Gastrocnemius medialis (tissue), 4 donors: ENCODE measurements around the gene WEE2. TPM values are rescaled to one million over a fixed set of nuclear protein-coding genes. Genes with fewer than 3 reads are reported as not detected.
"Not testable (repeated sequence)": the region's sequence is repeated elsewhere in the genome, so short reads cannot be mapped to it uniquely, and the experiment has no call there.

Source experiments
- ATAC-seq, 2 donors: fragments of 150-250 bp; one replicate each; pipeline ENCODE4 v1.9.1; 2016
- DNase-seq, 2 donors: peaks; one replicate each; pipeline ENCODE4 v3.0.0-alpha.2; 2019
- H3K27ac ChIP-seq, 4 donors: fragments of 200-600 bp; sonication (generic); 1 replicate in 1 of 4; 2 replicates in 3 of 4; pipeline ENCODE4 v1.5.1; 2016 to 2018; ENCODE audit warnings: mild to moderate bottlenecking in 2 of 4, moderate library complexity in 1 of 4
- H3K27me3 ChIP-seq, 3 donors: fragments of 200-600 bp; sonication (generic) in 2 of 3; 1 replicate in 1 of 3; 2 replicates in 2 of 3; pipeline versions ENCODE4 v1.5.1 to v1.6.0; 2016 to 2019; ENCODE audit warnings: mild to moderate bottlenecking in 1 of 3, moderate library complexity in 1 of 3
- H3K36me3 ChIP-seq, 2 donors: fragments of 200-600 bp; sonication (generic) in 1 of 2; one replicate each; pipeline ENCODE4 v1.5.1; 2017 to 2018
- H3K4me1 ChIP-seq, 2 donors: fragments of 200-600 bp; sonication (generic) in 1 of 2; one replicate each; pipeline ENCODE4 v1.5.1; 2016 to 2017; ENCODE audit warnings: mild to moderate bottlenecking in 2 of 2
- H3K4me3 ChIP-seq, 4 donors: fragments of 200-600 bp; sonication (generic) in 3 of 4; 1 replicate in 1 of 4; 2 replicates in 3 of 4; pipeline ENCODE4 v1.5.1; 2016 to 2019; ENCODE audit warnings: mild to moderate bottlenecking in 2 of 4
- H3K9me3 ChIP-seq, 3 donors: fragments of 200-600 bp; sonication (generic) in 2 of 3; 1 replicate in 1 of 3; 2 replicates in 2 of 3; pipeline ENCODE4 v1.5.1; 2016 to 2019
- POLR2A ChIP-seq, 2 donors: fragments of 450-650 bp; IDR thresholded peaks; one replicate each; pipeline ENCODE4 v1.6.1; 2017; ENCODE audit warnings: antibody characterized with exemption in 2 of 2, mild to moderate bottlenecking in 2 of 2, moderate library complexity in 2 of 2
- in situ Hi-C, 4 donors: fragments of 200-750 bp; cut with MboI; loops; one replicate each; pipeline versions ENCODE4 v1.15.0 to v1.8.0; 2017; ENCODE audit warnings: low sequenced_read_pairs in 4 of 4
- intact Hi-C: fragments of 100-400 bp; cut with DNase I; formaldehyde crosslinking; loops from one replicate; pipeline ENCODE4 v1.15.1; 2023; ENCODE audit warnings: low total_unique reads
- total RNA-seq, 4 donors: library from RNA; depleted of rRNA; stranded (reverse); fragments of >200 nt; gene quantifications; one replicate each; pipeline versions ENCODE4 v1.1.0 to v1.2.3, GENCODE V29; 2016
- TF ChIP-seq, protein P1 (sequence below), 5 experiments: fragments of 450-650 bp in 3 of 5; fragments of 200-600 bp in 2 of 5; sonication (generic) in 2 of 5; IDR thresholded peaks in 4 of 5; conservative IDR thresholded peaks in 1 of 5; 1 replicate in 4 of 5; 2 replicates in 1 of 5; pipeline ENCODE4 v1.5.1; 2016 to 2019; ENCODE audit warnings: antibody characterized with exemption in 5 of 5, mild to moderate bottlenecking in 3 of 5, moderate library complexity in 3 of 5

The WEE2 gene
- total RNA-seq, 4 donors from 2014 or later = not detected

GRCh38 chr7:141748396-141748795, 40.2 kb downstream of the WEE2 start:
- peaks cover 0 to 10% (median 9%) of the 10 kb centered on the region in 3 donors for H3K9me3 ChIP-seq
- no peaks in the 10 kb centered on the region for H3K27me3 ChIP-seq
- ATAC-seq (no peak), DNase-seq (no peak)
- no peaks in the 10 kb centered on the region for H3K4me1 ChIP-seq
- in situ Hi-C loops (loop anchor here in 1 of 4 donors (25.0 kb wide), 1 partner anchor 736 kb away; the partner anchor contains the start of gene MRPS33), intact Hi-C loops (no loop called here)
- peaks cover 3 to 99% of the 10 kb centered on the region in 2 donors for H3K36me3 ChIP-seq
- no peak for TF ChIP-seq POLR2A (IDR thresholded peaks at IDR 0.05)
- TF ChIP-seq, protein P1, sequence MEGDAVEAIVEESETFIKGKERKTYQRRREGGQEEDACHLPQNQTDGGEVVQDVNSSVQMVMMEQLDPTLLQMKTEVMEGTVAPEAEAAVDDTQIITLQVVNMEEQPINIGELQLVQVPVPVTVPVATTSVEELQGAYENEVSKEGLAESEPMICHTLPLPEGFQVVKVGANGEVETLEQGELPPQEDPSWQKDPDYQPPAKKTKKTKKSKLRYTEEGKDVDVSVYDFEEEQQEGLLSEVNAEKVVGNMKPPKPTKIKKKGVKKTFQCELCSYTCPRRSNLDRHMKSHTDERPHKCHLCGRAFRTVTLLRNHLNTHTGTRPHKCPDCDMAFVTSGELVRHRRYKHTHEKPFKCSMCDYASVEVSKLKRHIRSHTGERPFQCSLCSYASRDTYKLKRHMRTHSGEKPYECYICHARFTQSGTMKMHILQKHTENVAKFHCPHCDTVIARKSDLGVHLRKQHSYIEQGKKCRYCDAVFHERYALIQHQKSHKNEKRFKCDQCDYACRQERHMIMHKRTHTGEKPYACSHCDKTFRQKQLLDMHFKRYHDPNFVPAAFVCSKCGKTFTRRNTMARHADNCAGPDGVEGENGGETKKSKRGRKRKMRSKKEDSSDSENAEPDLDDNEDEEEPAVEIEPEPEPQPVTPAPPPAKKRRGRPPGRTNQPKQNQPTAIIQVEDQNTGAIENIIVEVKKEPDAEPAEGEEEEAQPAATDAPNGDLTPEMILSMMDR (IDR thresholded peaks at IDR 0.05 in 4 of 5, conservative IDR thresholded peaks at IDR 0.05 in 1 of 5) = no peak
- no peak overlapping the region for H3K4me3 ChIP-seq
- H3K27ac ChIP-seq = no peak overlapping the region

- intact Hi-C loops = not testable (repeated sequence)
These were observed 43.8 kb downstream of the WEE2 start for GRCh38 chr7:141751904-141752303.

DNA sequence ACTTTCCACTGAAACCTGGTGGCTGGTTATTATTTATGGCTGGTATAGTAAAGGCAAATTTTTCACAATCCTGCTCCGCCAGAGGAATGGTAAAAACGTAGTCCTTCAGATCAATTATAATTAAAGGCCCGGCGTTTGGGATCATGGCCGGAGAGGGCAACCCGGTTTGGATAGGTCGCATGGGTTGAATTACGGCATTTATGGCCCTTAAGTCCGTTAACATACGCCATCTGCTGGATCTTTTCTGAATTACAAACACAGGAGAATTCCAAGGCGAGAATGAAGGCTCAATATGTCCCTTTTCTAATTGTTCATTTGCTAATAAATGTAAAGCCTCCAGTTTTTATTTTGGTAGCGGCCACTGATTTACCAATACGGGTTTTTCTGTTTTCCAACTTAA, 44.5 kb downstream of the WEE2 start:
- H3K4me3 ChIP-seq = no peak overlapping the region
- H3K4me1 ChIP-seq = no peaks in the 10 kb centered on the region
- ATAC-seq (no peak), DNase-seq (no peak)
- TF ChIP-seq POLR2A (IDR thresholded peaks at IDR 0.05) = no peak
- TF ChIP-seq, protein P1 (IDR thresholded peaks at IDR 0.05 in 4 of 5, conservative IDR thresholded peaks at IDR 0.05 in 1 of 5) = no peak
- in situ Hi-C loops = no loop called here
- H3K27me3 ChIP-seq = no peaks in the 10 kb centered on the region
- intact Hi-C loops = no loop called here
- H3K9me3 ChIP-seq = peaks cover 0 to 10% (median 9%) of the 10 kb centered on the region in 3 donors
- no peak overlapping the region for H3K27ac ChIP-seq
- H3K36me3 ChIP-seq = peaks cover 3 to 69% of the 10 kb centered on the region in 2 donors

More at GRCh38 chr7:141751904-141752303, 43.8 kb downstream of the WEE2 start:
- H3K27ac ChIP-seq, H3K27me3 ChIP-seq, H3K4me1 ChIP-seq, in situ Hi-C loops, H3K4me3 ChIP-seq, DNase-seq, ATAC-seq, H3K9me3 ChIP-seq: not testable (repeated sequence)
- H3K36me3 ChIP-seq = peaks cover 3 to 73% of the 10 kb centered on the region in 2 donors

GRCh38 chr7:141754939-141755338, 46.8 kb downstream of the WEE2 start:
- no peak for ATAC-seq
- Histone ChIP-seq H3K4me3 (no peak overlapping the region), H3K27me3 (no peaks in the 10 kb centered on the region), H3K4me1 (no peaks in the 10 kb centered on the region), H3K36me3 (peaks cover 3 to 59% of the 10 kb centered on the region in 2 donors), H3K27ac (no peak overlapping the region), H3K9me3 (peaks cover 0 to 10% (median 9%) of the 10 kb centered on the region in 3 donors)
- in situ Hi-C loops = no loop called here
- intact Hi-C loops = no loop called here
- no peak for DNase-seq
- TF ChIP-seq, protein P1 (IDR thresholded peaks at IDR 0.05 in 4 of 5, conservative IDR thresholded peaks at IDR 0.05 in 1 of 5) = peak in 2 of 5 experiments; percentile 19 to 30
- no peak for TF ChIP-seq POLR2A (IDR thresholded peaks at IDR 0.05)

DNA sequence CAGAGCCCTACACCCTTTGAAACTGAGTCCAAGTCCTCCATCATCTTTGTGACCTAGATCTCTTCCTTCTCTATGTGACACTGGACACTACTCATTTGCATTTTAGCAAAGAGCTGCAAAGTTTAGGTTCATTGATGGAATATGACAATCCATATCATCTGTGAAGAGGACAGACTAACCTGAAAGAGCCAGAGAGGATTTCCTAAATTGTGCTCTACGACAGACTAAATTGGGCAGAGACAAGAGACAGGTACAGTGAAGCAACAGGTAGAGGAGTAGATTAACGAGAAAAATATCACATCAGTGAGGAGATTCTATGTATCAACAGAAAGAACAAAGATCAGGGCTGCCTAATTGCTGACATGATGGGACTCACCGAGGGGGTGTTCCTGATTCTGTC, 55.6 kb downstream of the WEE2 start, which contains the start of gene TAS2R3:
Gene TAS2R3, plus strand, starts transcription at position 301 of the 400 bp plus-strand sequence. Its CDS starts 62 bp downstream, at position 363.
- intact Hi-C loops = no loop called here
- DNase-seq = no peak
- peaks cover 0 to 21% of the 10 kb centered on the region in 2 donors for H3K36me3 ChIP-seq
- H3K27me3 ChIP-seq = no peaks in the 10 kb centered on the region
- H3K4me3 ChIP-seq = no peak within 1 kb of the TSS
- no peaks in the 10 kb centered on the region for H3K4me1 ChIP-seq
- in situ Hi-C loops = no loop called here
- no peak within 1 kb of the TSS for H3K27ac ChIP-seq
- no peaks in the 10 kb centered on the region for H3K9me3 ChIP-seq
- TF ChIP-seq, protein P1 (IDR thresholded peaks at IDR 0.05 in 4 of 5, conservative IDR thresholded peaks at IDR 0.05 in 1 of 5) = no peak
- no peak for TF ChIP-seq POLR2A (IDR thresholded peaks at IDR 0.05)
- ATAC-seq = no peak

- H3K27me3 ChIP-seq, H3K36me3 ChIP-seq, H3K4me3 ChIP-seq, in situ Hi-C loops, H3K4me1 ChIP-seq, H3K9me3 ChIP-seq, intact Hi-C loops, DNase-seq, ATAC-seq, H3K27ac ChIP-seq: not testable (repeated sequence)
These were observed 62.0 kb downstream of the WEE2 start for GRCh38 chr7:141770083-141770583.
